Measurements from ENCODE around the gene PSKH1.

PSKH1 gene

GRCh38 chr16:67872131-67872630 is 20.9 kb upstream of the PSKH1 start:
- peak overlapping the region; percentile 98 for H3K9ac ChIP-seq (ENCODE audit: low read length)
- no peak overlapping the region for H2BK15ac ChIP-seq (ENCODE audit: low read depth, poor library complexity, severe bottlenecking)
- H3K27me3 ChIP-seq (ENCODE audit: control insufficient read depth in 1 of 2, insufficient read depth in 1 of 2, low read length in 2 of 2): no peaks in the 10 kb centered on the region
- no peak overlapping the region for H2AK5ac ChIP-seq (ENCODE audit: low read length, severe bottlenecking)
- H4K8ac ChIP-seq (ENCODE audit: low read length): peak overlapping the region; percentile 91
- H2BK120ac ChIP-seq (ENCODE audit: low read depth, low read length): no peak overlapping the region
- no peak for DNase-seq
- no peak overlapping the region for H2BK12ac ChIP-seq (ENCODE audit: low read length in 2 of 2)
- no peak overlapping the region for H4K91ac ChIP-seq (ENCODE audit: low read length)
- no peak overlapping the region for H3K4me2 ChIP-seq (ENCODE audit: low read length, poor library complexity, severe bottlenecking)
- H2BK5ac ChIP-seq (ENCODE audit: low read depth, low read length, poor library complexity, severe bottlenecking): no peak overlapping the region
- no peak overlapping the region for H3K4ac ChIP-seq (ENCODE audit: low read depth in 1 of 2, low read length in 2 of 2)
- H3K9me3 ChIP-seq (ENCODE audit: control insufficient read depth, low read length): no peaks in the 10 kb centered on the region
- no peak overlapping the region for H3K14ac ChIP-seq (ENCODE audit: low read length in 2 of 2)
- H3K18ac ChIP-seq (ENCODE audit: low read depth in 1 of 2, low read length in 2 of 2): peak overlapping the region in 1 of 2 experiments; percentile 17
- 89% methylated on average over 2 of the region's 2 CpGs for WGBS
- peaks cover 35% of the 10 kb centered on the region for H3K79me1 ChIP-seq (replicated peaks; ENCODE audit: low read length, poor library complexity, severe bottlenecking)
- no peak overlapping the region for H2AFZ ChIP-seq (ENCODE audit: low read depth, low read length)
- H3K23ac ChIP-seq (ENCODE audit: low read length in 2 of 2): no peak overlapping the region
- peak overlapping the region in 1 of 2 experiments; percentile 98 for H3K4me3 ChIP-seq (ENCODE audit: insufficient read depth in 1 of 2, low read depth in 1 of 2, low read length in 2 of 2)
- H3K4me1 ChIP-seq (ENCODE audit: control insufficient read depth, insufficient read depth, low read depth, low read length): peaks cover 16% of the 10 kb centered on the region
- peaks cover 60 to 63% of the 10 kb centered on the region in 2 experiments for H3K36me3 ChIP-seq (ENCODE audit: control insufficient read depth in 1 of 2, insufficient read depth in 2 of 2, low read depth in 1 of 2, low read length in 2 of 2)
- peak overlapping the region; percentile 56 for H3K27ac ChIP-seq (ENCODE audit: low read length, poor library complexity, severe bottlenecking)

- Histone ChIP-seq H3K9me3 (ENCODE audit: control insufficient read depth, low read length) (no peaks in the 10 kb centered on the region), H2AFZ (ENCODE audit: low read depth, low read length) (peak within 1 kb of the TSS; percentile 90), H4K91ac (ENCODE audit: low read length) (peak within 1 kb of the TSS; percentile 52), H3K14ac (ENCODE audit: low read length in 2 of 2) (peak within 1 kb of the TSS in 1 of 2 experiments; percentile 94), H3K4me2 (ENCODE audit: low read length, poor library complexity, severe bottlenecking) (peak within 1 kb of the TSS; percentile 86), H3K79me1 (replicated peaks; ENCODE audit: low read length, poor library complexity, severe bottlenecking) (peaks cover 37% of the 10 kb centered on the region), H3K27me3 (ENCODE audit: control insufficient read depth in 1 of 2, insufficient read depth in 1 of 2, low read length in 2 of 2) (no peaks in the 10 kb centered on the region), H3K36me3 (ENCODE audit: control insufficient read depth in 1 of 2, insufficient read depth in 2 of 2, low read depth in 1 of 2, low read length in 2 of 2) (peaks cover 60 to 64% of the 10 kb centered on the region in 2 experiments), H3K9ac (ENCODE audit: low read length) (peak within 1 kb of the TSS; percentile 98), H2BK12ac (ENCODE audit: low read length in 2 of 2) (peak within 1 kb of the TSS in 1 of 2 experiments; percentile 19), H3K27ac (ENCODE audit: low read length, poor library complexity, severe bottlenecking) (peak within 1 kb of the TSS; percentile 56), H3K18ac (ENCODE audit: low read depth in 1 of 2, low read length in 2 of 2) (peak within 1 kb of the TSS; percentile 77 to 96), H2BK120ac (ENCODE audit: low read depth, low read length) (peak within 1 kb of the TSS; percentile 51), H3K23ac (ENCODE audit: low read length in 2 of 2) (peak within 1 kb of the TSS in 1 of 2 experiments; percentile 29), H2BK15ac (ENCODE audit: low read depth, poor library complexity, severe bottlenecking) (no peak within 1 kb of the TSS), H2AK5ac (ENCODE audit: low read length, severe bottlenecking) (peak within 1 kb of the TSS; percentile 34), H3K4ac (ENCODE audit: low read depth in 1 of 2, low read length in 2 of 2) (peak within 1 kb of the TSS; percentile 15 to 71), H3K4me3 (ENCODE audit: insufficient read depth in 1 of 2, low read depth in 1 of 2, low read length in 2 of 2) (peak within 1 kb of the TSS; percentile 91 to 98), H4K8ac (ENCODE audit: low read length) (peak within 1 kb of the TSS; percentile 91), H3K4me1 (ENCODE audit: control insufficient read depth, insufficient read depth, low read depth, low read length) (peaks cover 16% of the 10 kb centered on the region), H2BK5ac (ENCODE audit: low read depth, low read length, poor library complexity, severe bottlenecking) (no peak within 1 kb of the TSS)
- 6% methylated on average over 48 of the region's 72 CpGs for WGBS
- peak; percentile 87 for DNase-seq
Measured at GRCh38 chr16:67872631-67873434, 20.2 kb upstream of the PSKH1 start, which contains the start of gene EDC4. Gene EDC4, plus strand, starts transcription at chr16:67873052. Its CDS starts 210 bp downstream, at chr16:67873262.

- Histone ChIP-seq H2BK120ac (ENCODE audit: low read depth, low read length) (peak overlapping the region; percentile 51), H3K23ac (ENCODE audit: low read length in 2 of 2) (no peak overlapping the region), H3K27ac (ENCODE audit: low read length, poor library complexity, severe bottlenecking) (peak overlapping the region; percentile 36), H3K4me1 (ENCODE audit: control insufficient read depth, insufficient read depth, low read depth, low read length) (peaks cover 16% of the 10 kb centered on the region), H3K4me2 (ENCODE audit: low read length, poor library complexity, severe bottlenecking) (peak overlapping the region; percentile 86), H2BK15ac (ENCODE audit: low read depth, poor library complexity, severe bottlenecking) (no peak overlapping the region), H3K79me1 (replicated peaks; ENCODE audit: low read length, poor library complexity, severe bottlenecking) (peaks cover 38% of the 10 kb centered on the region), H3K18ac (ENCODE audit: low read depth in 1 of 2, low read length in 2 of 2) (peak overlapping the region; percentile 77 to 96), H2BK5ac (ENCODE audit: low read depth, low read length, poor library complexity, severe bottlenecking) (no peak overlapping the region), H2AFZ (ENCODE audit: low read depth, low read length) (peak overlapping the region; percentile 90), H3K14ac (ENCODE audit: low read length in 2 of 2) (peak overlapping the region in 1 of 2 experiments; percentile 94), H4K91ac (ENCODE audit: low read length) (peak overlapping the region; percentile 52), H2AK5ac (ENCODE audit: low read length, severe bottlenecking) (no peak overlapping the region), H3K36me3 (ENCODE audit: control insufficient read depth in 1 of 2, insufficient read depth in 2 of 2, low read depth in 1 of 2, low read length in 2 of 2) (peaks cover 60 to 66% of the 10 kb centered on the region in 2 experiments), H3K9ac (ENCODE audit: low read length) (peak overlapping the region; percentile 98), H2BK12ac (ENCODE audit: low read length in 2 of 2) (no peak overlapping the region), H3K27me3 (ENCODE audit: control insufficient read depth in 1 of 2, insufficient read depth in 1 of 2, low read length in 2 of 2) (no peaks in the 10 kb centered on the region), H3K9me3 (ENCODE audit: control insufficient read depth, low read length) (no peaks in the 10 kb centered on the region), H4K8ac (ENCODE audit: low read length) (peak overlapping the region; percentile 81), H3K4ac (ENCODE audit: low read depth in 1 of 2, low read length in 2 of 2) (peak overlapping the region; percentile 15 to 71), H3K4me3 (ENCODE audit: insufficient read depth in 1 of 2, low read depth in 1 of 2, low read length in 2 of 2) (peak overlapping the region; percentile 91 to 98)
- peak; percentile 38 for DNase-seq
- 21% methylated on average over 22 of the region's 23 CpGs for WGBS
Measured at GRCh38 chr16:67873435-67874370, 19.4 kb upstream of the PSKH1 start.
